Right atrium auricular region (tissue), 2 donors: ENCODE measurements around the gene ALDH3B1. TPM values are rescaled to one million over a fixed set of nuclear protein-coding genes. Genes with fewer than 3 reads are reported as not detected.

Source experiments
- DNase-seq: peaks from one replicate; pipeline ENCODE4 v3.0.0-alpha.2; 2019; ENCODE audit warnings: low spot score
- H3K27ac ChIP-seq, 2 donors: fragments of 200-600 bp; sonication (generic); 1 replicate in 1 of 2; 2 replicates in 1 of 2; pipeline ENCODE4 v1.5.1; 2016 to 2019
- H3K27me3 ChIP-seq, 2 donors: fragments of 200-600 bp; sonication (generic); one replicate each; pipeline versions ENCODE4 v1.5.1 to v1.6.0; 2017 to 2019
- H3K36me3 ChIP-seq: fragments of 200-600 bp; sonication (generic); one replicate; pipeline ENCODE4 v1.5.1; 2016
- H3K4me1 ChIP-seq, 2 donors: fragments of 200-600 bp; sonication (generic); one replicate each; pipeline versions ENCODE4 v1.5.1 to v1.6.0; 2017 to 2019
- H3K4me3 ChIP-seq, 2 donors: fragments of 200-600 bp; sonication (generic); 1 replicate in 1 of 2; 2 replicates in 1 of 2; pipeline ENCODE4 v1.5.1; 2017 to 2019; ENCODE audit warnings: mild to moderate bottlenecking in 1 of 2, moderate library complexity in 1 of 2
- H3K9me3 ChIP-seq, 2 donors: fragments of 200-600 bp; sonication (generic); one replicate each; pipeline ENCODE4 v1.5.1; 2019
- microRNA-seq, 2 donors: library from miRNA; unstranded; fragments of <30 nt; microRNA quantifications; one replicate each; pipeline ENCODE4, GENCODE V29; 2016 to 2017; ENCODE audit warnings: borderline number of aligned reads in 2 of 2, borderline replicate concordance in 1 of 2
- total RNA-seq, 2 donors: library from RNA; depleted of rRNA; stranded (reverse); fragments of >200 nt; gene quantifications; one replicate each; pipeline ENCODE4 v1.1.0, GENCODE V29; 2016
- TF ChIP-seq, protein P1 (sequence below), 2 donors: fragments of 200-600 bp; sonication (generic); IDR thresholded peaks; one replicate each; pipeline ENCODE4 v1.5.1; 2019; ENCODE audit warnings: antibody characterized with exemption in 2 of 2

Gene ALDH3B1
- total RNA-seq, 2 donors from 2014 or later, result 10.5 to 21.6 TPM

DNA sequence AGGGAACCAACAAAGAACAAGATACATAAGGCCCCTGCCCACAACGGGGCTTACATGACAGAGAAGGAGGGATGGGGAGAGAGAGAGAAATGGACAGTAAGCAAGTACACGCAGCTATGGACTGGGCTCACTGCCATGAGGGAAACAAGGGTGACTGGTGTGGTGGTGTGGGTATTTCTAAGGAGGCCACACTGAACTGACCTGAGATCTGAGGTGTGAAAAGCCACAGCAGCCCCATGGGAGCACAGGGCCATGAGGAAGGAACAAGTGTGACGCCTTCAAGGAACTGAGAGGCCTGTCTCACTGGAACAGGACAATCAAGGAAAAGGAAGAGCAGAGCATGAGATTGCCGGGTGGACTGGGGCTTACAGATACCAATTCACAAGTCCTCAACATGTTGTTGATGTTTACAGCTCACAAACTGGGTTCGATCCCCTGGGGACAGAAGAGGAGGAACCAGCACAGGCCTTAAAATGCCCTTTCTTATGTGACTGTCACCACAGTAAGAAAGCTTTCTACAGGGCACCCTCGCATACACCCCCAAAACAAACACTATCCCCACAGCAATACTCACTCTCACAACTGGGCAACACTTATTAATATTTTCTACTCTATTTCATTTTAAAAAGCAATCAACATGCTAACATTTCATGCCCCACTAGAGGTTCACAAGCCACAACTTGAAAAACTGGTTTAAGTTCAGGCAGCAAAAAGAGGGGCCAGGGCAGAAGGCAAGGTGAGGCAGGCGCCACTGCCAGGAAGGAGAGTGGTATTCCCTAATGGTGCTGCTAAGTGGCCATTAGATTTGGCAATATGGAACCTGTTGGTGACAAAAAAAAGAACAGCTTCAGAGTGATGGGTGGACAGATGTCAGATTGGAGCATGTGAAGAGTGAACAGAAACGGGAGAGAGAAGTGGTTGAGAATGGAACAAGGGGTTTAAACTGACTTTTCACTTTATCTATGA lies 67.8 kb downstream of the ALDH3B1 start:
- H3K9me3 ChIP-seq, result no peaks in the 10 kb centered on the region
- no peak overlapping the region for H3K4me3 ChIP-seq
- DNase-seq, result no peak
- H3K27ac ChIP-seq, result no peak overlapping the region
- peaks cover 0 to 7% of the 10 kb centered on the region in 2 donors for H3K4me1 ChIP-seq
- peaks cover 18% of the 10 kb centered on the region for H3K36me3 ChIP-seq
- TF ChIP-seq, protein P1, sequence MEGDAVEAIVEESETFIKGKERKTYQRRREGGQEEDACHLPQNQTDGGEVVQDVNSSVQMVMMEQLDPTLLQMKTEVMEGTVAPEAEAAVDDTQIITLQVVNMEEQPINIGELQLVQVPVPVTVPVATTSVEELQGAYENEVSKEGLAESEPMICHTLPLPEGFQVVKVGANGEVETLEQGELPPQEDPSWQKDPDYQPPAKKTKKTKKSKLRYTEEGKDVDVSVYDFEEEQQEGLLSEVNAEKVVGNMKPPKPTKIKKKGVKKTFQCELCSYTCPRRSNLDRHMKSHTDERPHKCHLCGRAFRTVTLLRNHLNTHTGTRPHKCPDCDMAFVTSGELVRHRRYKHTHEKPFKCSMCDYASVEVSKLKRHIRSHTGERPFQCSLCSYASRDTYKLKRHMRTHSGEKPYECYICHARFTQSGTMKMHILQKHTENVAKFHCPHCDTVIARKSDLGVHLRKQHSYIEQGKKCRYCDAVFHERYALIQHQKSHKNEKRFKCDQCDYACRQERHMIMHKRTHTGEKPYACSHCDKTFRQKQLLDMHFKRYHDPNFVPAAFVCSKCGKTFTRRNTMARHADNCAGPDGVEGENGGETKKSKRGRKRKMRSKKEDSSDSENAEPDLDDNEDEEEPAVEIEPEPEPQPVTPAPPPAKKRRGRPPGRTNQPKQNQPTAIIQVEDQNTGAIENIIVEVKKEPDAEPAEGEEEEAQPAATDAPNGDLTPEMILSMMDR (IDR thresholded peaks at IDR 0.05), result no peak
- H3K27me3 ChIP-seq, result no peaks in the 10 kb centered on the region

Small RNA genes lying within 50 kb of the gene (microRNA-seq; reads per million reads assigned to microRNA genes)
- gene MIR4691, result 0 to 0.71 reads per million in 2 donors
- 0 reads per million in 2 donors for gene MIR6753
- 2.1 reads per million in 2 donors for gene MIR7113

Other genes with a start within 250 kb of the ALDH3B1 start
- gene UNC93B1, start 6.2 kb upstream of the ALDH3B1 start, total RNA-seq, result 10 to 100 TPM in 1 of 2 donors, 1 to 10 TPM in 1; 9.2 to 19.7 TPM
- gene NDUFS8, start 20.4 kb downstream of the ALDH3B1 start, total RNA-seq, result 100 to 1,000 TPM; 436 to 568 TPM
- gene TCIRG1, start 28.7 kb downstream of the ALDH3B1 start, total RNA-seq, result 10 to 100 TPM; 19.2 to 50.7 TPM
- 10 to 100 TPM in 1 of 2 donors, 1 to 10 TPM in 1; 6.1 to 10.3 TPM for gene CHKA, start 111.1 kb downstream of the ALDH3B1 start, total RNA-seq
- gene KMT5B, start 203.0 kb downstream of the ALDH3B1 start, total RNA-seq, result 10 to 100 TPM; 20.2 to 20.5 TPM